Measurements from ENCODE around the gene DHX8. TPM values are rescaled to one million over a fixed set of nuclear protein-coding genes. Genes with fewer than 3 reads are reported as not detected.

The DHX8 gene
- total RNA-seq, 1 experiment from 2014 or later: 34.5 TPM

GRCh38 chr17:43442711-43443110 lies 41.1 kb upstream of the DHX8 start:
- H3K79me2 ChIP-seq (ENCODE audit: low read length): no peaks in the 10 kb centered on the region
- no peaks in the 10 kb centered on the region for H3K27me3 ChIP-seq (ENCODE audit: low read length)
- no peaks in the 10 kb centered on the region for H3F3A ChIP-seq (ENCODE audit: low read length, unreplicated experiment)
- H3K9me2 ChIP-seq (replicated peaks; ENCODE audit: low read length): no peaks in the 10 kb centered on the region
- TF ChIP-seq EZH2phosphoT487 (IDR thresholded peaks at IDR 0.05; ENCODE audit: borderline replicate concordance, low read length) (no peak), CTCF (conservative IDR thresholded peaks at IDR 0.05; ENCODE audit: low read depth, low read length) (no peak), EZH2 (IDR thresholded peaks at IDR 0.05; ENCODE audit: low read length, unreplicated experiment) (no peak)
- H3K9ac ChIP-seq (ENCODE audit: low read length): no peak overlapping the region
- H4K20me1 ChIP-seq (ENCODE audit: low read length): no peaks in the 10 kb centered on the region
- DNase-seq: no peak
- H3K4me3 ChIP-seq (ENCODE audit: low read length): no peak overlapping the region
- no peak overlapping the region for H3K4me2 ChIP-seq (ENCODE audit: low read length)
- H3K9me3 ChIP-seq (ENCODE audit: low read length): no peaks in the 10 kb centered on the region
- no peaks in the 10 kb centered on the region for H3K36me3 ChIP-seq (ENCODE audit: low read depth, low read length)
- no peak overlapping the region for H3K27ac ChIP-seq (ENCODE audit: low read length)
- intact Hi-C loops (cut with micrococcal nuclease): no loop called here
- ChIA-PET POLR2A (ENCODE audit: unreplicated experiment) (no interaction called here), CTCF (no interaction called here)
- no peak overlapping the region for H2AFZ ChIP-seq (ENCODE audit: low read length)
- ATAC-seq: no peak
- no TSS peak for BruUV-seq (replicated peaks)
- H3K4me1 ChIP-seq (ENCODE audit: insufficient read depth, low read length): no peaks in the 10 kb centered on the region

GRCh38 chr17:43443381-43443780 lies 40.4 kb upstream of the DHX8 start:
- no peaks in the 10 kb centered on the region for H3K9me2 ChIP-seq (replicated peaks; ENCODE audit: low read length)
- H3K4me3 ChIP-seq (ENCODE audit: low read length): no peak overlapping the region
- ChIA-PET CTCF (no interaction called here), POLR2A (ENCODE audit: unreplicated experiment) (no interaction called here)
- no peaks in the 10 kb centered on the region for H3K9me3 ChIP-seq (ENCODE audit: low read length)
- no peaks in the 10 kb centered on the region for H3K36me3 ChIP-seq (ENCODE audit: low read depth, low read length)
- H3K9ac ChIP-seq (ENCODE audit: low read length): no peak overlapping the region
- H3K4me1 ChIP-seq (ENCODE audit: insufficient read depth, low read length): no peaks in the 10 kb centered on the region
- no peak overlapping the region for H3K4me2 ChIP-seq (ENCODE audit: low read length)
- no peak overlapping the region for H3K27ac ChIP-seq (ENCODE audit: low read length)
- no peaks in the 10 kb centered on the region for H3K79me2 ChIP-seq (ENCODE audit: low read length)
- no peak for DNase-seq
- no peaks in the 10 kb centered on the region for H4K20me1 ChIP-seq (ENCODE audit: low read length)
- no peak overlapping the region for H2AFZ ChIP-seq (ENCODE audit: low read length)
- no peak for TF ChIP-seq CTCF (conservative IDR thresholded peaks at IDR 0.05; ENCODE audit: low read depth, low read length)
- TF ChIP-seq EZH2 (IDR thresholded peaks at IDR 0.05; ENCODE audit: low read length, unreplicated experiment): no peak
- no peak for TF ChIP-seq EZH2phosphoT487 (IDR thresholded peaks at IDR 0.05; ENCODE audit: borderline replicate concordance, low read length)
- no TSS peak for BruUV-seq (replicated peaks)
- no peaks in the 10 kb centered on the region for H3K27me3 ChIP-seq (ENCODE audit: low read length)
- ATAC-seq: no peak
- intact Hi-C loops (cut with micrococcal nuclease): no loop called here
- no peaks in the 10 kb centered on the region for H3F3A ChIP-seq (ENCODE audit: low read length, unreplicated experiment)

- no peaks in the 10 kb centered on the region for H3K79me2 ChIP-seq (ENCODE audit: low read length)
- intact Hi-C loops (cut with micrococcal nuclease): no loop called here
- H4K20me1 ChIP-seq (ENCODE audit: low read length): no peaks in the 10 kb centered on the region
- DNase-seq (no peak), ATAC-seq (no peak)
- H3K4me1 ChIP-seq (ENCODE audit: insufficient read depth, low read length): no peaks in the 10 kb centered on the region
- no peak overlapping the region for H3K4me3 ChIP-seq (ENCODE audit: low read length)
- no TSS peak for BruUV-seq (replicated peaks)
- no peaks in the 10 kb centered on the region for H3K9me3 ChIP-seq (ENCODE audit: low read length)
- H3K27ac ChIP-seq (ENCODE audit: low read length): no peak overlapping the region
- no peak overlapping the region for H3K4me2 ChIP-seq (ENCODE audit: low read length)
- no peak overlapping the region for H2AFZ ChIP-seq (ENCODE audit: low read length)
- ChIA-PET POLR2A (ENCODE audit: unreplicated experiment) (no interaction called here), CTCF (interaction anchor here (0.5 kb wide), 1 partner anchor 10 kb away, joined by 3 read pairs; no protein-coding TSS in a partner anchor)
- no peak overlapping the region for H3K9ac ChIP-seq (ENCODE audit: low read length)
- no peaks in the 10 kb centered on the region for H3K27me3 ChIP-seq (ENCODE audit: low read length)
- no peaks in the 10 kb centered on the region for H3K9me2 ChIP-seq (replicated peaks; ENCODE audit: low read length)
- H3F3A ChIP-seq (ENCODE audit: low read length, unreplicated experiment): no peaks in the 10 kb centered on the region
- no peaks in the 10 kb centered on the region for H3K36me3 ChIP-seq (ENCODE audit: low read depth, low read length)
- TF ChIP-seq CTCF (conservative IDR thresholded peaks at IDR 0.05; ENCODE audit: low read depth, low read length) (no peak), EZH2phosphoT487 (IDR thresholded peaks at IDR 0.05; ENCODE audit: borderline replicate concordance, low read length) (no peak), EZH2 (IDR thresholded peaks at IDR 0.05; ENCODE audit: low read length, unreplicated experiment) (no peak)
Observed at GRCh38 chr17:43444223-43445008, 39.4 kb upstream of the DHX8 start.
